K562 (cell line): ENCODE results near the gene RBM18. TPM values are rescaled to one million over a fixed set of nuclear protein-coding genes. Genes with fewer than 3 reads are reported as not detected.

Experiments
- BRD4 ChIP-seq: fragments of 200-600 bp; sonication (generic); IDR thresholded peaks from 2 replicates; pipeline ENCODE4 v1.6.1; 2017; ENCODE audit warnings: inconsistent platforms
- CBX2 ChIP-seq: fragments of 200-600 bp; sonication (generic); IDR thresholded peaks from one replicate; pipeline ENCODE4 v1.6.1; 2012; ENCODE audit warnings: mild to moderate bottlenecking, low read length, inconsistent platforms; ENCODE audit not compliant: insufficient read depth, poor library complexity, severe bottlenecking
- DACH1 ChIP-seq: fragments of 450-650 bp; IDR thresholded peaks from 2 replicates; pipeline ENCODE4 v1.6.1; 2018; ENCODE audit not compliant: partially characterized antibody
- ELF2 ChIP-seq: fragments of 250-450 bp; sonication (Bioruptor Pico); IDR thresholded peaks from 2 replicates; pipeline ENCODE4 v1.5.0; 2021; ENCODE audit warnings: mild to moderate bottlenecking
- FOSL1 ChIP-seq: fragments of 200-800 bp; sonication (Bioruptor generic); conservative IDR thresholded peaks from 2 replicates; pipeline ENCODE4 v1.6.1; 2016; ENCODE audit warnings: missing genetic modification characterization, missing compliant biosample characterization
- HDAC3 ChIP-seq: fragments of 450-650 bp; IDR thresholded peaks from 2 replicates; pipeline ENCODE4 v1.6.1; 2018; ENCODE audit warnings: borderline replicate concordance, mild to moderate bottlenecking, moderate library complexity; ENCODE audit not compliant: partially characterized antibody
- POLR3G ChIP-seq: IDR thresholded peaks from 2 replicates; pipeline ENCODE4 v1.6.1; 2011; ENCODE audit not compliant: insufficient read length, insufficient replicate concordance; ENCODE audit errors: extremely low read depth
- RBM14 ChIP-seq: fragments of 200-400 bp; formaldehyde crosslinking; IDR thresholded peaks from 2 replicates; pipeline ENCODE4 v1.6.1; 2018; ENCODE audit warnings: low read depth, mild to moderate bottlenecking, low read length, moderate library complexity, borderline replicate concordance; ENCODE audit not compliant: insufficient read depth
- SP2 ChIP-seq: IDR thresholded peaks from 2 replicates; pipeline ENCODE4 v1.6.1; 2011; ENCODE audit warnings: mild to moderate bottlenecking, low read depth, low read length, moderate library complexity; ENCODE audit not compliant: poor library complexity, severe bottlenecking; ENCODE audit errors: extremely low read depth
- ZBED1 ChIP-seq: IDR thresholded peaks from 2 replicates; pipeline ENCODE4 v1.6.1; 2014
- ZNF274 ChIP-seq: IDR thresholded peaks from 2 replicates; pipeline ENCODE4 v1.6.1; 2011; ENCODE audit warnings: low read depth, mild to moderate bottlenecking, low read length, moderate library complexity, borderline replicate concordance
- ZNF780A ChIP-seq: fragments of 250-450 bp; sonication (Bioruptor Pico); IDR thresholded peaks from 2 replicates; pipeline ENCODE4 v1.5.0; 2021; ENCODE audit warnings: mild to moderate bottlenecking
- ZSCAN29 ChIP-seq: fragments of 450-650 bp; IDR thresholded peaks from 2 replicates; pipeline ENCODE4 v1.6.1; 2017
- polyA plus RNA-seq, 8 experiments: library from polyadenylated mRNA; depleted of rRNA in 4 of 8; stranded (reverse) in 5 of 8; unstranded in 3 of 8; fragments of >200 nt; fragmentation: Nextera tagmentation in 2 of 8; fragmentation: Illumina TruSeq in 1 of 8; extraction: Ambion mirVana in 2 of 8; extraction: Trizol in 1 of 8; gene quantifications; 2 replicates each; pipeline versions ENCODE4 v1.2.1 to v1.2.3, GENCODE V29; 2011 to 2014; ENCODE audit warnings: inconsistent platforms in 1 of 8, missing spikeins in 1 of 8
- total RNA-seq, 7 experiments: library from RNA; depleted of rRNA in 6 of 7; stranded (reverse); fragments of >200 nt in 6 of 7; fragmentation: Illumina TruSeq in 2 of 7; extraction: Trizol in 2 of 7; gene quantifications; 2 replicates each; pipeline versions ENCODE4 v1.2.1 to v1.2.3, GENCODE V29; 2011 to 2021; ENCODE audit warnings: low replicate concordance in 1 of 7
- TF ChIP-seq, protein P1 (sequence below): fragments of 450-650 bp; IDR thresholded peaks from 2 replicates; pipeline ENCODE4 v1.6.1; 2017; ENCODE audit warnings: antibody characterized with exemption
- TF ChIP-seq, protein P2 (sequence below): fragments of 250-450 bp; sonication (Bioruptor Pico); IDR thresholded peaks from 2 replicates; pipeline ENCODE4 v1.5.0; 2021; ENCODE audit warnings: mild to moderate bottlenecking, moderate library complexity
- TF ChIP-seq, protein P3 (sequence below): fragments of 450-650 bp; formaldehyde crosslinking; IDR thresholded peaks from 2 replicates; pipeline ENCODE4 v1.4.0; 2020; ENCODE audit warnings: mild to moderate bottlenecking, moderate library complexity
- TF ChIP-seq, protein P4 (sequence below): fragments of 450-650 bp; conservative IDR thresholded peaks from 2 replicates; pipeline ENCODE4 v1.6.1; 2016; ENCODE audit warnings: missing genetic modification characterization, low read depth, mild to moderate bottlenecking, missing compliant biosample characterization, moderate library complexity

The RBM18 gene
- total and polyA plus RNA-seq, 9 of the 15 experiments (the other 6 are each of a cell fraction or from before 2014, with no cell fraction given): 7.9 to 86.3 (median 34.0) TPM

DNA sequence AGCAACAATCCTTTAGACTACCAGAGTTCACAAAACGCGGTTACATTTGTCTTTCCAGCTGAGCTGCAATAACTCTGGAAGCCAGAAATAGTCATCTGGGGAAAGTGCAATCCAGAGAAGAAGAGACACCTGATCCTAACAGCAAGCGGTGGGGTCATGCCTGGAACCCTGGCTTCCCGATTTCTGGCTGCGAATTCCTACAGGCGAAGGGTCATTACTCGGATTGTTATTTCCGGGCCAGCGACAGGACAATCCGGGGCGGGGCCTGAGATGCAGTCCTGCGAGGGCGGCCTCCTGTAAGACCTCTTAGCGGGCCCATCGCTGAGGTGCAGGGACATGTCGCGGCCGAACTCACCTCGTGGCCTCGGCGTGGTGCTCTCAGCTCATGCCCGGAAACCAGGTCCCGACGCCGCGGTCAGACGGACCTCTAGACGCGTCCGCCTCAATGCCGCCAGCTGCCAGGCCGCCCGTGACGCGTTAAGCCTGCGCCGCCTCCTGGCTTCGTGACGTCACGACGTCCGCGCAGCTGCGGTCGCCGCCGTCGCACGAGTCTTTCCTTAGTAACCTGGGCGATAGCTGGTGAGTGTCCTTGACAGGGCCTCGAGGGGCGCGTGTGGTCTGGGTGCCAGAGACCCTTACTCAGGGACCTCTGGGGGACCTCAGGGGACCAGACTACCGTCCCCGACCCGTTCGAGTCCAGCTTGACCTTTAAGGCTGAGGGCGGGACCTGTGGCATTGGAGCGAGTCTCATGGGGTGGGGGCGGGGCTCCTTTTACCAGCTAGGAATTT is at the start of gene RBM18, which contains the start of gene MRRF (continued):
- no peak for TF ChIP-seq RBM14
- peak; percentile 91 for TF ChIP-seq ZSCAN29
- TF ChIP-seq, protein P1, sequence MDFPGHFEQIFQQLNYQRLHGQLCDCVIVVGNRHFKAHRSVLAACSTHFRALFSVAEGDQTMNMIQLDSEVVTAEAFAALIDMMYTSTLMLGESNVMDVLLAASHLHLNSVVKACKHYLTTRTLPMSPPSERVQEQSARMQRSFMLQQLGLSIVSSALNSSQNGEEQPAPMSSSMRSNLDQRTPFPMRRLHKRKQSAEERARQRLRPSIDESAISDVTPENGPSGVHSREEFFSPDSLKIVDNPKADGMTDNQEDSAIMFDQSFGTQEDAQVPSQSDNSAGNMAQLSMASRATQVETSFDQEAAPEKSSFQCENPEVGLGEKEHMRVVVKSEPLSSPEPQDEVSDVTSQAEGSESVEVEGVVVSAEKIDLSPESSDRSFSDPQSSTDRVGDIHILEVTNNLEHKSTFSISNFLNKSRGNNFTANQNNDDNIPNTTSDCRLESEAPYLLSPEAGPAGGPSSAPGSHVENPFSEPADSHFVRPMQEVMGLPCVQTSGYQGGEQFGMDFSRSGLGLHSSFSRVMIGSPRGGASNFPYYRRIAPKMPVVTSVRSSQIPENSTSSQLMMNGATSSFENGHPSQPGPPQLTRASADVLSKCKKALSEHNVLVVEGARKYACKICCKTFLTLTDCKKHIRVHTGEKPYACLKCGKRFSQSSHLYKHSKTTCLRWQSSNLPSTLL: no peak
- no peak; the same call in 1 of the 2 replicates for TF ChIP-seq FOSL1
- TF ChIP-seq DACH1: peak; percentile 81
- TF ChIP-seq ZNF780A (CRISPR knock-in tag): no peak
- TF ChIP-seq ZBED1: no peak
- TF ChIP-seq ZNF274: no peak
- no peak for TF ChIP-seq HDAC3
- no peak for TF ChIP-seq CBX2
- TF ChIP-seq BRD4: peak; percentile 77; the same call in 1 of the 2 replicates
- 0 out of 2 replicates have a peak, but pooled peaks have one; percentile 55 for TF ChIP-seq ELF2 (CRISPR knock-in tag)
- TF ChIP-seq, protein P2, sequence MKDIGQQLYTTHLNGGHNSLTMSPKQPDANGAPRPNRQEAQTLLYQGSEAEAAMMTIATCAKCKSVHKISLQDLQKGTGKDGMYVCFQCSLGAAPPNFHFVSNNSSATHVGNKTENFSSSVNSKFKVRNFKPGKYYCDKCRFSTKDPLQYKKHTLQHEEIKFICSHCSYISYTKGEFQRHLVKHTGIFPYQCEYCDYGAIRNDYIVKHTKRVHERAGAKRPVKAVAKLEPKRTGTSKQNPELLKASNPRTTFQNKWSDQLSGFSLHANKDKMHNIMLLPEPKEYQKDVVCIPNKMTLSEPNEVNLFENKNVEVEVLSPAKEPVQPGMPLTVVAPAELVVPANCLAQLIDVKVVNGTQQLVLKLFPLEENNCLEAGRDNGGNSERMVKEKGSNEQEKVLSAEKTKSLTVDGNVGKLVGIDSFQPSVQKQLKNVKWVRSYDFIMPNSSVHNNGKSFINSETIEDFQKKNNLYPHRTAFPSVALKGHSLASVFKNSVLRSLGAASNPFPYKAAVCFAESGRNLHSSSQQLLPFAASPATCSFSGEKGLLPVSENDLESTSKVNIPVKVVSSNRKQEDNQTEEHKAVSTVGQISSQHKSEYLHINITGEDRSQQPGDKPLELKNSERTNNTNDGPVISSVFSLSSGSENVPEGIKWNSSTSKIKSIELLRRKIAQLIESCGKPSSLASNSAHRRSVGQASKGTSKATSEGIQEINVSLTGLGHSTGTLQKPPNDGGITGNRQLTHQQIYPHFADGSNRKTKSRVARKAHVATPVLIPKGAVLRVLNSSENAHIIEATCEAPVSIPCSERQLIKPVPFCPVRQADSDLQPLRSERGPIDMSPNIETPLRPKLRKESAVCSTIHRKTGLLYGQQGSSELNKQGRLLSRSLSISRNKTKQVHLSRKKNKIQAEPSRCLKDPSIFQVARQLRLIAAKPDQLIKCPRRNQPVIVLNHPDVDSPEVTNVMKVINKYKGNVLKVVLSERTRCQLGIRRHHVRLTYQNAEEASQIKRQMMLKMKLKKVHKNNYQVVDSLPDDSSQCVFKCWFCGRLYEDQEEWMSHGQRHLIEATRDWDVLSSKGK: no peak
- TF ChIP-seq, protein P3, sequence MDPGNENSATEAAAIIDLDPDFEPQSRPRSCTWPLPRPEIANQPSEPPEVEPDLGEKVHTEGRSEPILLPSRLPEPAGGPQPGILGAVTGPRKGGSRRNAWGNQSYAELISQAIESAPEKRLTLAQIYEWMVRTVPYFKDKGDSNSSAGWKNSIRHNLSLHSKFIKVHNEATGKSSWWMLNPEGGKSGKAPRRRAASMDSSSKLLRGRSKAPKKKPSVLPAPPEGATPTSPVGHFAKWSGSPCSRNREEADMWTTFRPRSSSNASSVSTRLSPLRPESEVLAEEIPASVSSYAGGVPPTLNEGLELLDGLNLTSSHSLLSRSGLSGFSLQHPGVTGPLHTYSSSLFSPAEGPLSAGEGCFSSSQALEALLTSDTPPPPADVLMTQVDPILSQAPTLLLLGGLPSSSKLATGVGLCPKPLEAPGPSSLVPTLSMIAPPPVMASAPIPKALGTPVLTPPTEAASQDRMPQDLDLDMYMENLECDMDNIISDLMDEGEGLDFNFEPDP: no peak
- no peak for TF ChIP-seq SP2
- TF ChIP-seq POLR3G: no peak
- TF ChIP-seq, protein P4, sequence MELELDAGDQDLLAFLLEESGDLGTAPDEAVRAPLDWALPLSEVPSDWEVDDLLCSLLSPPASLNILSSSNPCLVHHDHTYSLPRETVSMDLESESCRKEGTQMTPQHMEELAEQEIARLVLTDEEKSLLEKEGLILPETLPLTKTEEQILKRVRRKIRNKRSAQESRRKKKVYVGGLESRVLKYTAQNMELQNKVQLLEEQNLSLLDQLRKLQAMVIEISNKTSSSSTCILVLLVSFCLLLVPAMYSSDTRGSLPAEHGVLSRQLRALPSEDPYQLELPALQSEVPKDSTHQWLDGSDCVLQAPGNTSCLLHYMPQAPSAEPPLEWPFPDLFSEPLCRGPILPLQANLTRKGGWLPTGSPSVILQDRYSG (tag): 0 out of 2 replicates have a peak, but pooled peaks have one; percentile 17
